NCI-H2081 treated with DMSO at 0.1 percent for 48 hours (cell line): ENCODE results near the gene ART3.

Source experiments
- DNase-seq: peaks from one replicate; lab custom pipeline; 2025; lab: John Stamatoyannopoulos, UW

The ART3 gene

DNA sequence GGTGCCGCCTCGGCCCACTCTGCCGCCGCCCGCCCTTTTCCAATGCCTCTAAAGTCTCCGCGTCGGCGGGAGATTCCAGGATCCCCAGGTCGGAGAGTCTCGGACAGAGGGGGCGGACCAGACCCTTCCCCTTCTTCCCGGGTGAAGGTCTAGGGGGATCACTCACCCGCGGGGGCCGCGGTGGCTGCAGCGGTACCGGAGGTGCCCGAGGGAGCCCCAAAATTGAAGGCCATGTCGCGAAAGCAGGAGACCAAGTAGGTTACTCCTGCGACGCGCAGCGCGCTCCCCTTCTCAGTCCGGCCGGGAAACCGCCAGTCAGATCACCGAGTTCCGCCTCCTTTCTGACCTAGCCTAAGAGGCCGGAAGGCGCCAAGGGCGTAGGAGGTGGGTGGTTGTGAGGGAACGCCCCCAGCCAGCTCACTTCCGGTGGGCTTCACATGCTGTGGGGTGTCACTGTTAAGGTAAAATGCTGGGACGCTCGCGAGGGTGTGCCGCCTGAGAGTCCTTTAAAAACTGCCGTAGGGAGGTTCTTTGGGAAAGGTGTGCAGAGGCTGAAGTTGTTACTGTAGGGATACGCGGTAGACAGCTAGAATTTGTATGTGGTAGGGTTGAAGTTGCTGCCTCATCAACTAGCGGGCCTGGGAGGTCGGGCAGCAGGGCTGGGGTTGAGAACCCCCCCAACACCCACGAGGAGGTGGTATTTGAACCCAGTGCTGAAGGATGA, 73.8 kb downstream of the ART3 start, which contains the start of gene NUP54:
Gene NUP54, minus strand, starts transcription at position 256 of the 724 bp plus-strand sequence. Its CDS starts 23 bp downstream, at position 233.
- DNase-seq = peak; percentile 35

DNA sequence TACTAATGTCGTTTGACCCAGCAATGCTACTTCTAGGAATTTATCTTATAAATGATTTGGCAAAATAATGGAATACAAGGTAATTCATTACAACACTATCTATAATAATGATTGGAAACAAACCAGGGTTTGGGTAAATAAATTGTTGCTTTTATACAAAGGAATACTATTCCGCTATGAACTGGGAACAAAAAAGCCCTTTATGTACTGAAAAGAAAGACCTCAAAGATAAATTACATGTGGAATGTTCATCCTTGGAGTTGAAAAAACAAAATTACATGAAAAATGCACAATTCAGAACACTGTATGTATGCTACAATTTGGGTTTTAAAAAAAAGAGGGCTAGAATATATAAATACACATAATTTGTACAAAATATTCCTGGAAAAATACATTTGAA, 78.8 kb downstream of the ART3 start:
- no peak for DNase-seq

DNA sequence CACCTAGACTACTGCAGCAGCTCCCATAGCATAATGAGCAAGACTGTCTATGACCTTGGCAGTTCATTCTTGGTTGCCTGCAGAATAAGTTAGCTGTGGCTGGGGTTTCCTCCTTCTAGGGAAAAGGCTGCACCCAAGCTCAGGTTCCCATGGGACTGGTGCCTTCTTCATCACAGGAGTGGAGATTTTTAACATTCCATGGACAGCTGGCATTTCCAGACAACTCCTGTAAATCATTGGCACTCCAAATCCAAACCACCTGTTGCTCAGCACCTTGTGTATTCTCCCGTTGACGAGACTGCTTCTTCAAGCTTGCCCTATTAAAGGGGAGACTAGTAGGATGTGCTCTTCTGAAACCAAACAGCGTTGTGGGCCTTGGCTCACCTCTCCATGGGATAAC, 81.5 kb downstream of the ART3 start:
- DNase-seq = no peak

DNA sequence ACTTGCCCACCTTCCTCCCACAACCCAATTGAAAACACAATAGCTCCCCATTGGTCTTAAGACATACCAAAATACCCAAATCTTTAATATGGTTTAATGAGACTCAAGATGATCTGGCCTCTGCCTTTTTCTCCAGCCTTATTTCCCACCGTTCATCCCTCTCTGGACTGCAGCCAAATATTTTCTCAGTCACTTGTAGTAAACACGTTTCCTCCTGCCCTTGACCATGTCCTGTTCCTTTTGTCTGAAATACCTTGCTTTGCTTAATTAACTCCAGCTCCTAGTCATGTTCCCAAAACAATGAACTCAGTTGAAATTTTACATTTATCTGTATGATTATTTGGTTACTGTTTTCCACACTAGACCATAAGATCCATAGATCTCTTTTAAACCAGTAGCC, 82.1 kb downstream of the ART3 start:
- DNase-seq = no peak

DNA sequence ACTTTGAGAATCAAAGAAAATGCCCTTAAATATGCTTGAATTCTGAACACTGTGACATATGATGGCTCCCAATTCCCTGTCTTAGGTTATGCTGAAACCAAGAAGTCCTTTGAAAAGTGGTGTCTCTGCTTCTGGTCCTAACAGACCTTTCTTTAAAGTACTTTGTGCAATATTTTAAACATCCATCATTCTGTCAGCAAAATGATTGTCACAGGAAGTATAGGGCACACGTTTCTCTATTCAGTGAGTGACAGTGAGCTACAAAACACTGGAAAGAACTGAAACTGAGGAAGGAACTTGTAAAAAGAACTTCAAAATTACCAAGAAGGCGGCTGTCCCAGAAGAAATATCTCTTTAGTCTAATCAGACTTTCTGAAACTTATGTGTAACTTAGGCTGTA, 85.8 kb downstream of the ART3 start:
- DNase-seq = no peak
